MCF 10A (cell line): ENCODE measurements around the gene RNF133. TPM values are rescaled to one million over a fixed set of nuclear protein-coding genes. Genes with fewer than 3 reads are reported as not detected.

ENCODE experiments used
- BruUV-seq: library from RNA; stranded (reverse); fragments of 400-500 nt; replicated peaks from 2 replicates; lab custom pipeline; 2021; lab: Mats Ljungman, UMichigan
- CTCF ChIA-PET: fragments of 300-600 bp; sonication (Branson Sonifier 250); formaldehyde crosslinking; extraction: SDS; loops from one replicate; lab custom pipeline; 2021; ENCODE audit warnings: antibody characterized with exemption, inconsistent platforms; lab: Yijun Ruan, JAX
- POLR2A ChIA-PET: fragments of 300-600, 350-650 bp; sonication (Branson Sonifier 250); formaldehyde crosslinking; extraction: SDS; loops from one replicate; lab custom pipeline; 2020; ENCODE audit warnings: antibody characterized with exemption, inconsistent platforms; lab: Yijun Ruan, JAX
- DNase-seq: peaks from one replicate; pipeline ENCODE4 v3.0.0-alpha.2; 2018; ENCODE audit not compliant: unreplicated experiment
- H3K27ac Mint-ChIP-seq: one replicate; pipeline ENCODE4 v1.8.0; 2022; ENCODE audit warnings: mild to moderate bottlenecking, low read depth, mixed read lengths; ENCODE audit not compliant: unreplicated experiment
- H3K27me3 Mint-ChIP-seq: one replicate; pipeline ENCODE4 v1.8.0; 2022; ENCODE audit warnings: mixed read lengths; ENCODE audit not compliant: insufficient read depth, unreplicated experiment
- H3K36me3 Mint-ChIP-seq: one replicate; pipeline ENCODE4 v1.8.0; 2022; ENCODE audit warnings: mild to moderate bottlenecking, moderate library complexity, mixed read lengths; ENCODE audit not compliant: insufficient read depth, unreplicated experiment
- H3K4me1 Mint-ChIP-seq: one replicate; pipeline ENCODE4 v1.8.0; 2022; ENCODE audit warnings: mixed read lengths; ENCODE audit not compliant: insufficient read depth, unreplicated experiment
- H3K4me3 Mint-ChIP-seq: one replicate; pipeline ENCODE4 v1.8.0; 2022; ENCODE audit warnings: mild to moderate bottlenecking, moderate library complexity, mixed read lengths; ENCODE audit not compliant: unreplicated experiment
- H3K9me3 Mint-ChIP-seq: one replicate; pipeline ENCODE4 v1.8.0; 2022; ENCODE audit warnings: mixed read lengths; ENCODE audit not compliant: unreplicated experiment
- CTCF ChIP-seq: fragments of 200-600 bp; IDR thresholded peaks from one replicate; pipeline ENCODE4 v1.8.0; 2022; ENCODE audit warnings: antibody characterized with exemption, mild to moderate bottlenecking; ENCODE audit not compliant: unreplicated experiment
- intact Hi-C: fragments of 100-400 bp; cut with micrococcal nuclease; formaldehyde crosslinking; loops from 2 replicates; pipeline ENCODE4 v1.14.1; 2022
- total RNA-seq: library from RNA; stranded (reverse); gene quantifications from 2 replicates; pipeline ENCODE4 v1.2.3, GENCODE V29; 2022

RNF133 gene
- total RNA-seq, 1 experiment from 2014 or later = 0.70 TPM

- CTCF ChIA-PET = no interaction called here
- Mint-ChIP-seq H3K27me3 (no peaks in the 10 kb centered on the region), H3K4me3 (no peak overlapping the region), H3K27ac (no peak overlapping the region), H3K9me3 (no peaks in the 10 kb centered on the region), H3K4me1 (no peaks in the 10 kb centered on the region), H3K36me3 (peaks cover 5% of the 10 kb centered on the region)
- intact Hi-C loops = no loop called here
- BruUV-seq = no TSS peak
- TF ChIP-seq CTCF = no peak
- POLR2A ChIA-PET = no interaction called here
- no peak for DNase-seq
Measured at GRCh38 chr7:122691569-122692235, 7.2 kb downstream of the RNF133 start.

- no peak for DNase-seq
- TF ChIP-seq CTCF = no peak
- H3K4me1 Mint-ChIP-seq = no peaks in the 10 kb centered on the region
- ChIA-PET CTCF (interaction anchor here (0.6 kb wide), 1 partner anchor 1080 kb away, joined by 4 read pairs; no protein-coding TSS in a partner anchor), POLR2A (no interaction called here)
- no peaks in the 10 kb centered on the region for H3K9me3 Mint-ChIP-seq
- H3K4me3 Mint-ChIP-seq = no peak overlapping the region
- BruUV-seq = no TSS peak
- intact Hi-C loops = no loop called here
- no peaks in the 10 kb centered on the region for H3K27me3 Mint-ChIP-seq
- peaks cover 5% of the 10 kb centered on the region for H3K36me3 Mint-ChIP-seq
- H3K27ac Mint-ChIP-seq = no peak overlapping the region
Measured at GRCh38 chr7:122689346-122690109, 9.4 kb downstream of the RNF133 start.

GRCh38 chr7:122688400-122688998 is 10.4 kb downstream of the RNF133 start:
- peaks cover 5% of the 10 kb centered on the region for H3K36me3 Mint-ChIP-seq
- H3K27me3 Mint-ChIP-seq = no peaks in the 10 kb centered on the region
- DNase-seq = no peak
- H3K4me1 Mint-ChIP-seq = no peaks in the 10 kb centered on the region
- no peak for TF ChIP-seq CTCF
- no TSS peak for BruUV-seq
- CTCF ChIA-PET = interaction anchor here (0.5 to 0.6 kb wide), 4 partner anchors 44 to 1079 kb away, joined by 3 to 4 read pairs (median 3); no protein-coding TSS in a partner anchor
- no peak overlapping the region for H3K4me3 Mint-ChIP-seq
- intact Hi-C loops = no loop called here
- no peak overlapping the region for H3K27ac Mint-ChIP-seq
- POLR2A ChIA-PET = no interaction called here
- H3K9me3 Mint-ChIP-seq = no peaks in the 10 kb centered on the region

GRCh38 chr7:122686360-122686878 is 12.5 kb downstream of the RNF133 start:
- POLR2A ChIA-PET = no interaction called here
- Mint-ChIP-seq H3K4me1 (no peaks in the 10 kb centered on the region), H3K9me3 (no peaks in the 10 kb centered on the region), H3K36me3 (no peaks in the 10 kb centered on the region), H3K27me3 (no peaks in the 10 kb centered on the region), H3K4me3 (no peak overlapping the region), H3K27ac (no peak overlapping the region)
- CTCF ChIA-PET = interaction anchor here (0.6 kb wide), 1 partner anchor 342 kb away, joined by 3 read pairs; no protein-coding TSS in a partner anchor
- intact Hi-C loops = no loop called here
- TF ChIP-seq CTCF = no peak
- no TSS peak for BruUV-seq
- no peak for DNase-seq
